GM19240 (cell line): ENCODE measurements around the gene GYS2.

Source experiments
- DNase-seq: peaks from one replicate; pipeline ENCODE4 v3.0.0; 2011; ENCODE audit warnings: low spot score; ENCODE audit not compliant: insufficient read length

Gene GYS2

GRCh38 chr12:21505888-21506287 lies 98.8 kb downstream of the GYS2 start:
- no peak for DNase-seq

GRCh38 chr12:21502872-21503271 lies 101.8 kb downstream of the GYS2 start:
- DNase-seq, result no peak

- DNase-seq, result no peak
Measured at GRCh38 chr12:21502164-21502496, 102.5 kb downstream of the GYS2 start.

- peak; percentile 71 for DNase-seq
Measured at GRCh38 chr12:21501258-21502163, 103.1 kb downstream of the GYS2 start, which contains the start of the genes GOLT1B and RECQL. Gene GOLT1B (plus strand): TSS chr12:21501789. CDS start chr12:21501924, 135 bp downstream. Gene RECQL (minus strand): TSS chr12:21501635. CDS start chr12:21499570, 2,065 bp downstream.

- no peak for DNase-seq
Measured at GRCh38 chr12:21500786-21501257, 103.8 kb downstream of the GYS2 start.

GRCh38 chr12:21499765-21500164 lies 104.9 kb downstream of the GYS2 start:
- DNase-seq, result no peak
